GM12864 (cell line): Measurements from ENCODE around the gene NLRP8.
"Not testable (repeated sequence)": the region's sequence is repeated elsewhere in the genome, so short reads cannot be mapped to it uniquely, and the experiment has no call there.

Source experiments
- DNase-seq: peaks from one replicate; pipeline ENCODE4 v3.0.0-alpha.2; 2011; ENCODE audit warnings: low read depth
- H3K4me3 ChIP-seq: 2 replicates; pipeline ENCODE4 v1.5.1; 2011; ENCODE audit warnings: mild to moderate bottlenecking, low read depth, low read length, control low read depth
- TF ChIP-seq, protein P1 (sequence below): IDR thresholded peaks from 2 replicates; pipeline ENCODE4 v1.5.1; 2011; ENCODE audit warnings: low read depth, mild to moderate bottlenecking, moderate library complexity, low read length, control low read depth, inconsistent platforms; ENCODE audit errors: missing control alignments

The NLRP8 gene

DNA sequence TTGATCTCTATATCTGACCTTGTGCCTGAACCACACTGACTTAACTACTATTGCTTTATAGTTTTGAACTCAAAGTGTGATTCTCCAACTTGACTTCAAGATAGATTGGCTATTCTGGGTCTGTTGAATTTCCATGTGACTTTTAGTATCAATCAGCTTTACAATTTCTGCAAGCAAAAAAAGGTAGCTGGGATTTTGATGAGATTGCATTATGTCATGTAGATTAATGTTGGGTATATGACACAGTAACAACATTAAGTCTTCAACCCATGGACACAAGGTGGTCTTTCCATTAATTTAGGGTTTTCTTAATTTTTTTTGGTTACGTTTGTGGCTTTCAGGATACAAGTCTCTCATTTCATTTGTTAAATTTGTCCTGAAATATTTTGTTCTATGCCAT, 67.1 kb downstream of the NLRP8 start:
- no peak overlapping the region for H3K4me3 ChIP-seq
- TF ChIP-seq, protein P1, sequence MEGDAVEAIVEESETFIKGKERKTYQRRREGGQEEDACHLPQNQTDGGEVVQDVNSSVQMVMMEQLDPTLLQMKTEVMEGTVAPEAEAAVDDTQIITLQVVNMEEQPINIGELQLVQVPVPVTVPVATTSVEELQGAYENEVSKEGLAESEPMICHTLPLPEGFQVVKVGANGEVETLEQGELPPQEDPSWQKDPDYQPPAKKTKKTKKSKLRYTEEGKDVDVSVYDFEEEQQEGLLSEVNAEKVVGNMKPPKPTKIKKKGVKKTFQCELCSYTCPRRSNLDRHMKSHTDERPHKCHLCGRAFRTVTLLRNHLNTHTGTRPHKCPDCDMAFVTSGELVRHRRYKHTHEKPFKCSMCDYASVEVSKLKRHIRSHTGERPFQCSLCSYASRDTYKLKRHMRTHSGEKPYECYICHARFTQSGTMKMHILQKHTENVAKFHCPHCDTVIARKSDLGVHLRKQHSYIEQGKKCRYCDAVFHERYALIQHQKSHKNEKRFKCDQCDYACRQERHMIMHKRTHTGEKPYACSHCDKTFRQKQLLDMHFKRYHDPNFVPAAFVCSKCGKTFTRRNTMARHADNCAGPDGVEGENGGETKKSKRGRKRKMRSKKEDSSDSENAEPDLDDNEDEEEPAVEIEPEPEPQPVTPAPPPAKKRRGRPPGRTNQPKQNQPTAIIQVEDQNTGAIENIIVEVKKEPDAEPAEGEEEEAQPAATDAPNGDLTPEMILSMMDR = no peak
- DNase-seq = no peak

DNA sequence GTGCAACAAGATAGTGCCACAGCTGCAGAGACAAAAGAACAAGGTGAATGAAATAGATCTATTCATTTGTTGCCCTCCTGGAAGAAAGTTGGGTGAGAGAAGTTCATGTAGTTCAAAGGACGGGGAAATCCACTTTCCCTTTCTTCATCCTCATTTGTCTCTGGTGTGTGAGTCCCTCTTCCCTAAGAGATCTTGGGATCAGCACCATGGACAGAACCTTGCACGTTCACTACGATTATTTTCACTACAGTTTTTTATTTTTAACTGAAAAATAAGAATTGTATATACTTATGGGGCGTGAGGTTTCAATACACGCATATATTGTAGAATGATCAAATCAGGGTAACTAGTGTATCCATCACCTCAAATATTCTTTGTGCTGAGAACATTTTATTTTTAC, 68.1 kb downstream of the NLRP8 start:
- H3K4me3 ChIP-seq = no peak overlapping the region
- TF ChIP-seq, protein P1 = no peak
- no peak for DNase-seq

DNA sequence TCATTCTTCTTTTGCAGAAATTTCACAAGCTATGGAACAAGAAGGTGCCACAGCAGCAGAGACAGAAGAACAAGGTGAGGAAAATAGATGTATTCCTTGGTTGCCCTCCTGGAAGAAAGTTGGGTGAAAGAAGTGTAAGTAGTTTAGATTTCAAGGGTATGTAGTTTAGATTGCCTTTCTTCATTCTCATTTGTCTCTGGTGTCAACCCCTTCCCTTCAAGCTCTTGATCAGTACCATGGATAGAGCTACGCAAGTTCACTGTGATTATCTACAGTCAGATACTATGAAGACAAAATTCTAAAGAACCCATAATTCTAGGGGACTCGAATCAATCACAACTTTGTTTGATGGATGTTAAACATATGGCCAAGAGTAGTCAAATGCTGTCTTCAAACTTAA, 71.7 kb downstream of the NLRP8 start:
- not testable (repeated sequence) for H3K4me3 ChIP-seq

DNA sequence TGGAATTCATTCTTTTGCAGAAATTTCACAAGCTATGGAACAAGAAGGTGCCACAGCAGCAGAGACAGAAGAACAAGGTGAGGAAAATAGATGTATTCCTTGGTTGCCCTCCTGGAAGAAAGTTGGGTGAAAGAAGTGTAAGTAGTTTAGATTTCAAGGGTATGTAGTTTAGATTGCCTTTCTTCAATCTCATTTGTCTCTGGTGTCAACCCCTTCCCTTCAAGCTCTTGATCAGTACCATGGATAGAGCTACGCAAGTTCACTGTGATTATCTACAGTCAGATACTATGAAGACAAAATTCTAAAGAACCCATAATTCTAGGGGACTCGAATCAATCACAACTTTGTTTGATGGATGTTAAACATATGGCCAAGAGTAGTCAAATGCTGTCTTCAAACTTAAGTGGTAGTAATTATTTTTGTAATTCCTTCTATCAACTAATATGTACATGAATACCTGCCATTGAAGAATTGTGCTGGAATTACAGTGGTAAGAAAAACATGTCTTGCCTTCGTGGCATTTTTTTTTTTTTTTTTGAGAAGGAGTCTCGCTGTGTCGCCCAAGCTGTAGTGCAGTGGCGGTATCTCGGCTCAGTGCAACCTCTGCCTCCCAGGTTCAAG, 72.8 kb downstream of the NLRP8 start:
- H3K4me3 ChIP-seq, DNase-seq: not testable (repeated sequence)

More for the DNA sequence above, 71.7 kb downstream of the NLRP8 start:
- not testable (repeated sequence) for DNase-seq

DNA sequence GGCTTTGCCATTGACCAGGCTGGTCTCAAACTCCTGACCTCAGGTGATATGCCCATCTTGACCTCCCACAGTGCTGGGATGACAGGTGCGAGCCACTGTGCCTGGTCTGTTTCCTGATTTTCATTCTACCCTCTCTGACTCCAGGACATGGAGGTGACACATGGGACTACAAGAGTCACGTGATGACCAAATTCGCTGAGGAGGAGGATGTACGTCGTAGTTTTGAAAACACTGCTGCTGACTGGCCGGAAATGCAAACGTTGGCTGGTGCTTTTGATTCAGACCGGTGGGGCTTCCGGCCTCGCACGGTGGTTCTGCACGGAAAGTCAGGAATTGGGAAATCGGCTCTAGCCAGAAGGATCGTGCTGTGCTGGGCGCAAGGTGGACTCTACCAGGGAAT, 79.1 kb downstream of the NLRP8 start:
- TF ChIP-seq, protein P1 = no peak
- no peak for DNase-seq
- H3K4me3 ChIP-seq = no peak overlapping the region
